CD4-positive, alpha-beta T cell treated with Interleukin-4 for 1 hour (primary cell): ENCODE data around the gene ITGB1BP1.

ENCODE experiments used
- DNase-seq, 2 donors: peaks; one replicate each; pipeline ENCODE4 v3.0.0-alpha.2; 2020 to 2022

ITGB1BP1 gene

DNA sequence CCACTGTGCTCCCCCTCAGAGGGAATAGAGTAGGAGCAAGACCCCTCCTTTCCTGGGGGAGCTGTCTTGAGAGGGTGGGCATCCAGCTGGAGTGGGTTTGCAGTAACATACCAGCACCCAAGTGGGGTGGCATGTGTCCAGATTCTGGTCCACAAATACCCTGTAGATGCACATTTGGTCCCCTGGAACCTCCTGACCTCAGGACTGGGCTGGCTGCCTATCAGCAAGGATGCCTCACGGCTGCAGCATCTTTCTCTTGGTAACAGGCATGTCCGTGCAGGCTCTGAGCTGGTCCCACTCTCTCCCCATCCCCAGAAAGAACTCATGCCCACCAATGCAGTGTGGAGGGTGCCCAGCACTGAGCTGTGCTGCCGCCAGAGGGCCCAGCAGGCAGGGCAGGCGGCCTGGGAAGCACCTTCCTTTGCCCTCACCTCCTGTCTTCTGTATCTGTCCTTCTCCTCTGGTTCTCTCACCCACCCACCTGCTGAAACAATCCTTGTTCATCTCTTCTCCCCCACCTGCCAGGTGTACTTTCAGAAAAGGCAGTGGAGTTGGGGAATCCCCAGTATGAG, 47.4 kb downstream of the ITGB1BP1 start:
- DNase-seq, result no peak

GRCh38 chr2:9374071-9374730, 49.1 kb downstream of the ITGB1BP1 start:
- no peak for DNase-seq

DNA sequence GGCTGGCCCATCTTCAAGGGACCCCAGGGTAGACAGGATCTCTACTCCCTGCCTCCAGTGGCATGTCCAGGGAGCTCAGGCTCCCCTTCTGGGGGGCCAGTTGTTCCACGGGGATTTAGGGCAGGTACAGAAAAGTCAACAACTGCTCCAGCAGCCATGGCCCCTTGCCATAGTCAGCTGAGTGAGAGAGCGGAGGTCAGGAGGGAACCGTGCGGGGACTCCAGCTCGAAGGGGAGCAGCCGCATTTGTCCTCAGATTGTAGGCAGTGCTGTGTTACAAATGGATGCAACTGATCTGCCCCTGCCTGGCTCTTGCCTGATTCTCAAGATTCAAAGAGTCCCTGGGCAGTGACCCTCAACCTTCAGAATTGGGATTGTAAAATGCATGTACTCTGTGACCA, 49.9 kb downstream of the ITGB1BP1 start:
- no peak for DNase-seq

DNA sequence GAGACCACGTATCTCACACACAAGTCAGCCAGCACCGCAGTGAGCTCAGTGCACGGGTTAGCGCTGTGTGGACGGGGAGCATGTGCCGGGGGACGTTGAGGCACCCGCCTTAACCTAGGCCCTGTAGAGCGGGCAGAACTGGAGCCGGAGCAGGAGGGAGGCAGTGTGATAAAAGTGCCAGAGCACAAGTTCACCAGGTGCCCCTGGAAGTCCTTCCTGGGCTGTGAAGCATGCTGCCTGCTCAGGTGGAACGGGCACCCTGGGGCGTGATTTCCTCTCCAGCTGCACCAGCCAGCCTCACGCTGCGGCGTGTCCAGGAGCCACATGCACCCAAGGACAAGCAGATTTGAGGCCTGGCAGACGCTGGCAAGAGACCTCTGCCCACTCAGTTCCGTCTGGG, 50.3 kb downstream of the ITGB1BP1 start:
- DNase-seq, result no peak

- no peak for DNase-seq
These were observed 52.6 kb downstream of the ITGB1BP1 start for GRCh38 chr2:9370746-9371145.

DNA sequence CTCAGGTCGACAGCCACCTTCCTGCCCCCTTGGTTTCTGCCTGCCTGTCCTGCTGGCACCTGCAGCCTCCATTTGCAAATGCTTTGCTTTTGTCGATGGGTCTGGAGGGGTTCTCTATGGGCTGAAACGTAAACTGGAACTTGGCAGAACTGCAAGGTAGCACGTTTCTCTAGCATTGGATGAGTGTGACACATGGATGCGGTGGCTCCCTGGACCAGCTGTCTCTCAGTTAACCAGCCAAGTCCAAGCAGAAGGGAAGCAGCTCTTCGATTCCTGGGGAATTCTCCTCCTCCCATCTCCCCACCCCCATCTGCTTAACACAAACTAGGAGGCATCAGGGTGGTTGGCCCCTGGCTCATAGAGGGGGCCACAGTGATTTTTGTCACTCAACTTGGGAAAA, 57.3 kb downstream of the ITGB1BP1 start:
- no peak for DNase-seq

DNA sequence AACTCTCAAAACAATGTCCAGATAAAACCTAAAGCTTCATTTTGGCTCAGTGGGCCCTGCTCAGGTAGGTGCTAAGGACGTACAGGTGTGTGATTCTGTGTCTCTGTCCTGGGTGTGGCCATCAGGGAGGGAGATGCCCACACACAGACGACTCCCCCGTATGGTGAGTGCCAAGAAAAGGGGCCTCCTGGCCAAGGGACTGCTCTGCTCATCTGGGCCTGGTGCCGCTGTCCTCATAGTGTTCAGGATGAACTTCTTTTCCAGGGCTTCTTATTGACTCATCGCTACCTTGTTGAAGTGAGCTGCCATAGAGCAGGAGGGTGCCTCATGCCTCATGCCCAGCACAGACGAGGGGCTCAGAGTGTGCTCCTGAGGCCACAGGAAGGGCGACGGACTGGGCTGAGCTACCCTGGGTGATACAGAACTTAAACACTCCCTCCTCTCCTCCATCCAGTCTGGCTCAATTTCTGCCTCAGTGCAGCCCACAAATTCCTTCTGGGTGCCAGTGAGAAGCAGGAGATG, 57.8 kb downstream of the ITGB1BP1 start:
- no peak for DNase-seq

- DNase-seq, result no peak
These were observed 58.4 kb downstream of the ITGB1BP1 start for GRCh38 chr2:9364791-9365497.

- DNase-seq, result no peak
These were observed 59.0 kb downstream of the ITGB1BP1 start for GRCh38 chr2:9364373-9364772.

- DNase-seq, result no peak
These were observed 62.6 kb downstream of the ITGB1BP1 start for GRCh38 chr2:9360701-9361100.

- no peak for DNase-seq
These were observed 63.2 kb downstream of the ITGB1BP1 start for GRCh38 chr2:9360110-9360509.

GRCh38 chr2:9359463-9359862, 63.9 kb downstream of the ITGB1BP1 start:
- DNase-seq, result no peak

DNA sequence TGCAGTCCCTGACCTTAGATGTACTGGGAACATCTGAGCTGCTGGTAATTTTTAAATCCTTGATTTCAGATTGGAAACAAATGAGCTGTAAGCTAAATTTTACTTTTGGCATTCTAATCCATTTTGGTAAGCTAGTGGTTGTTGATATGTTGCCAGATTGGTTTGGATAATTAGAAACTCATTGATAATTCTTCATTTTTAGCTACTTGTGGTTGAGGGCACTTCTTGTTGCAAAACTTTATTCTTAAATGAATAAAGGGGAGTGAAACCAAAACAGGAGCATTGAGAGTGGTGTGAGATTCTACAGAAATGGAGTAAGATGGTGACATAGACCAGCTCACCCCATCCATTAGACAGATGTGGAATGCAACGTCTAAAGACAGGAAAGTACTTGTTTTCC, 64.5 kb downstream of the ITGB1BP1 start:
- no peak for DNase-seq

GRCh38 chr2:9356261-9356660, 67.1 kb downstream of the ITGB1BP1 start:
- no peak for DNase-seq

- no peak for DNase-seq
These were observed 67.6 kb downstream of the ITGB1BP1 start for GRCh38 chr2:9355716-9356115.

GRCh38 chr2:9355270-9355669, 68.1 kb downstream of the ITGB1BP1 start:
- DNase-seq, result no peak

GRCh38 chr2:9354318-9354717, 69.0 kb downstream of the ITGB1BP1 start:
- no peak for DNase-seq
